HG02840 (cell line): Measurements from ENCODE around the gene CTCFL.

Source experiments
- ATAC-seq: cut with Tn5 transposase; IDR thresholded peaks from one replicate; pipeline ENCODE4 v1.9.1; 2021; ENCODE audit warnings: mild to moderate bottlenecking, moderate library complexity, moderate number of reproducible peaks; ENCODE audit not compliant: unreplicated experiment, low FRiP score

The CTCFL gene

GRCh38 chr20:57450419-57450818 lies 74.5 kb downstream of the CTCFL start:
- no peak for ATAC-seq

GRCh38 chr20:57449398-57450354 lies 75.3 kb downstream of the CTCFL start:
- ATAC-seq = no peak

- no peak for ATAC-seq
Observed at GRCh38 chr20:57448764-57449354, 76.1 kb downstream of the CTCFL start.
